PC-9 (cell line): ENCODE results near the gene MLIP.

Source experiments
- CTCF ChIP-seq: fragments of 200-600 bp; sonication (generic); conservative IDR thresholded peaks from 2 replicates; pipeline ENCODE4 v1.6.1; 2017; ENCODE audit warnings: mixed run types, antibody characterized with exemption, mild to moderate bottlenecking, moderate library complexity
- EZH2 ChIP-seq: fragments of 200-600 bp; sonication (generic); IDR thresholded peaks from 2 replicates; pipeline ENCODE4 v1.8.0; 2017; ENCODE audit warnings: antibody characterized with exemption, low read depth

- TF ChIP-seq CTCF = no peak
- TF ChIP-seq EZH2 = no peak
Measured at GRCh38 chr6:54138795-54139194, 27.6 kb downstream of the MLIP start.
